Islet precursor cell (in vitro differentiated cells): ENCODE measurements around the gene PTCRA.
"Not testable (repeated sequence)": the region's sequence is repeated elsewhere in the genome, so short reads cannot be mapped to it uniquely, and the experiment has no call there.

Source experiments
- DNase-seq: peaks from one replicate; pipeline ENCODE4 v3.0.0-alpha.2; 2018

Gene PTCRA

GRCh38 chr6:42915732-42916131 is at the start of gene PTCRA:
Gene PTCRA, plus strand, starts transcription at chr6:42916053. Its CDS starts 17 bp downstream, at chr6:42916070.
- no peak for DNase-seq

GRCh38 chr6:42870145-42870936 is 45.5 kb upstream of the PTCRA start:
- DNase-seq = no peak

DNA sequence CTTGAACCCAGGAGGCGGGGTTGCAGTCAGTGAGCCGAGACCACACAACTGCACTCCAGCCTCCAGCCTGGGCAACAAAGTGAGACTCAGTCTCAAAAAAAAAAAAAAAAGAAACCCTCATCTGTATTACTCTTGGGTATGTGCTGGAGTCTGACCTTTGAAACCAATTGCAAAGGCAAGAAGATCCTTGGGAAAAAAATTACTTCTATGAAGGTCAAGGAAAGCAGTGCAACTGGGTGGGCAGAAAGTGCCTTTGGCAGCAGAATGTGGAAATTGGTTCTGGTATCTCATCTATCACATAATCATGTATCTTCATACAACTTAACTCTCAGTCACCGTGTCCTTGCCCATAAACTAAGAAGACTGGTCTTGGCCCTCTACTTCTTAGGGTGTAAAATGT is 44.1 kb upstream of the PTCRA start:
- no peak for DNase-seq

DNA sequence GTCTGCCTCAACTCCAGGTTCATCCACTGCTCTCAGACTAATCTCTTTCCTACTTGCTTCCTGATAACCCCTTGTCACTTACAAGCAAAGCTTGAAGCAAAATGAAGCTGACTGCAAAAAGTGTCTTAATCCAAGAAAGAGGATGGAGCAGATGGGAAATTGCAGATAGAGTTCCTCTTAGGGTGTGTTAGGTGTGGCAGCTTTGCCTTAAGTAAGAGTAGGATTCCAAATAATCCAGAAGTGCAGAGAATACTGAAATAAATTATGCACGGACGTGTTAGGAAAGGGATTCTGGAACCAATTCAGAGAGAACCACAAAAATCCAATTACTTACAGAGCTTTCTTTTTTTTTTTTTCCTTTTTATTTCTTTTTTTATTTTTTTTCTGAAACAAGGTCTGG is 42.5 kb upstream of the PTCRA start:
- DNase-seq = no peak

DNA sequence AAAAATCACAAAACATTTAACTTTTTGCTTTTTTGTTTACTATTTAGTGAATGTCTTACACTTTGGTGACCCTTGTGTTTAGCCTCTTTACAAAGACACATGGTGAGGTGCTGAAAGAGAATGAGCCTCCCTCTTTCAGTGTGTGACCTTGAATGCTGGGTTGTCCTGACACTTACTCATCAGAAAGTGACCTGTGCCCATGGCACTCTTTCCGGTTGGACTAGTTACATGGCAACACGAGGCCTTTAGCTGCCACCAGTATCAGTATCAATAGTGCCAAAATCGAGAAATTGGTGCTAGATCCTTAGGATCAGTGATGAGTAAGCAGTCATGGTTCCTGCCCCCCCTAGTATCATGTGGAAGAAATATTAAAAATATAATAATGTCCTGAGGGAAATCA is 38.2 kb upstream of the PTCRA start:
- no peak for DNase-seq

DNA sequence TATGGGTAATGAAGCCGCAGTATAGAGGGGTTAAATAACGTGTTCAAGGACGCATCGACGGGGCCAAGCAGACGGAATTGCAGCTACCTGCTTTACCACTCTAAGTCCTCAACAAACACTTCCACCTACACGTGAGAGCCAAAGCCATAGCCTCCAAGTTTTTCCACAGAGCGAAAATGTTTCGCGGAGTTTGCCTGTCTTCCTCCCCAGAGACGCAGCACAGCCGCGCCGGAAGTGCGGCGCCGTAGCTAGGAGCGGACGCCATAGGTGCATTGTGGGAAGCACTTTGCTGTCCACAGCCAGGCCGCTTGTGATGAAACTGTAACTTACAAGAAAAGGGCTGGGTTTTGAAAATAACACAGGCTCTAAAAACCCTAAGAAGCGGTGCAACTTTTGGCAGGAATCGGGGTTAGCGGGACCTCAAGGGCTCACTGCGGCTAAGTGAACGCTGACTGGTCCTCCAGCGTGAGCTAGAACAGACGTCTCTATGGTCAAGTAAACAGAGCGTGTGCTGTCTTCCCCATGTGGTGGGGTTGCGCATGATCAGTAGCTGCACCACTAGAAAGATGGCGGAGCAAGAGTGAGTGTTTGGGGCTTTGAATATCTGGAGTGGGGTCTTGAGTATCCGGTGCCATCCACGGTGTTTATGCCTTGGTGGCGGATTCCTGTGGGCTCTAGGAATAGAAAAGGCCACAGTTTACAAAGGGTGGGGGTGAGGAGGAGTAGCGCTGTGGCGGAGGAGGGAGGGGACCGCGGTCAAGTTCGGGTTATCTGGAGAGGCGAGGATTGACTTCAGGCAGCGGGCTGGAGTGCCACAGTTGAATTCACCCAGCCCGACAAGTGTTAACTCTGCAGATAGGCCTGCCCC is 36.2 kb upstream of the PTCRA start, which contains the start of gene RPL7L1:
Gene RPL7L1, plus strand, starts transcription at position 245 of the 868 bp plus-strand sequence. Its CDS starts 295 bp downstream, at position 540.
- DNase-seq = peak; percentile 95

GRCh38 chr6:42880240-42880817 is 35.5 kb upstream of the PTCRA start:
- DNase-seq = not testable (repeated sequence)

DNA sequence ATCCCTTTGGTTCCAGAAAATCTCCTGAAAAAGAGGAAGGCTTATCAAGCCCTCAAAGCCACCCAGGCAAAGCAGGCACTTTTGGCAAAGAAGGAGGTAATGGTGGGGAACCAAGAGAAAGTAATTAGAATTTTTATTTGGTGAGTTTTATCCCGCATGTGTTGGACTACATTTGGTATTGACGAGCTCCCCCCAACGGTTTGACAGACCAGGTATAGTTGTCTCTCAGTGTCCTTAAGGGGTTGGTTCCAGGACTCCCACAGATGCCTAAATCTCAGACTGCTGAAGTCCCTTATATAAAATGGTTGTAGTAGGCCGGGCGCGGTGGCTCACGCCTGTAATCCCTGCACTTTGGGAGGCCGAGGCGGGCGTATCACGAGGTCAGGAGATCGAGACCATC is 35.0 kb upstream of the PTCRA start:
- not testable (repeated sequence) for DNase-seq

GRCh38 chr6:42885702-42886101 is 30.2 kb upstream of the PTCRA start:
- no peak for DNase-seq

GRCh38 chr6:42888201-42888600 is 27.7 kb upstream of the PTCRA start:
- not testable (repeated sequence) for DNase-seq

GRCh38 chr6:42889815-42890214 is 26.0 kb upstream of the PTCRA start:
- DNase-seq = no peak

GRCh38 chr6:42890311-42891198 is 25.3 kb upstream of the PTCRA start:
- DNase-seq = peak; percentile 98

GRCh38 chr6:42891199-42891722 is 24.6 kb upstream of the PTCRA start:
- no peak for DNase-seq

- not testable (repeated sequence) for DNase-seq
These were observed 21.6 kb upstream of the PTCRA start for GRCh38 chr6:42894041-42894828.

GRCh38 chr6:42896178-42896719 is 19.6 kb upstream of the PTCRA start:
- no peak for DNase-seq

GRCh38 chr6:42898891-42899361 is 16.9 kb upstream of the PTCRA start:
- peak; percentile 63 for DNase-seq

- no peak for DNase-seq
These were observed 16.0 kb upstream of the PTCRA start for GRCh38 chr6:42899871-42900270.

- DNase-seq = peak; percentile 87
These were observed 14.3 kb upstream of the PTCRA start for GRCh38 chr6:42901538-42901957.

- DNase-seq = not testable (repeated sequence)
These were observed 13.2 kb upstream of the PTCRA start for GRCh38 chr6:42902429-42903263.

GRCh38 chr6:42904467-42904866 is 11.4 kb upstream of the PTCRA start:
- no peak for DNase-seq
